Activated CD4-positive, CD25-positive, alpha-beta regulatory T cell treated with anti-CD3 and anti-CD28 coated beads, Interleukin-2, amount 50 U/mL, for 24 hours (primary cell): ENCODE measurements around the gene LEFTY1.
"Not testable (repeated sequence)": the region's sequence is repeated elsewhere in the genome, so short reads cannot be mapped to it uniquely, and the experiment has no call there.

Source experiments
- ATAC-seq, 2 donors: fragments of 150-1000 bp; cut with Tn5 transposase; one replicate each; pipeline ENCODE4 v1.10.0; 2021; ENCODE audit warnings: mild to moderate bottlenecking in 1 of 2, moderate library complexity in 1 of 2

The LEFTY1 gene

DNA sequence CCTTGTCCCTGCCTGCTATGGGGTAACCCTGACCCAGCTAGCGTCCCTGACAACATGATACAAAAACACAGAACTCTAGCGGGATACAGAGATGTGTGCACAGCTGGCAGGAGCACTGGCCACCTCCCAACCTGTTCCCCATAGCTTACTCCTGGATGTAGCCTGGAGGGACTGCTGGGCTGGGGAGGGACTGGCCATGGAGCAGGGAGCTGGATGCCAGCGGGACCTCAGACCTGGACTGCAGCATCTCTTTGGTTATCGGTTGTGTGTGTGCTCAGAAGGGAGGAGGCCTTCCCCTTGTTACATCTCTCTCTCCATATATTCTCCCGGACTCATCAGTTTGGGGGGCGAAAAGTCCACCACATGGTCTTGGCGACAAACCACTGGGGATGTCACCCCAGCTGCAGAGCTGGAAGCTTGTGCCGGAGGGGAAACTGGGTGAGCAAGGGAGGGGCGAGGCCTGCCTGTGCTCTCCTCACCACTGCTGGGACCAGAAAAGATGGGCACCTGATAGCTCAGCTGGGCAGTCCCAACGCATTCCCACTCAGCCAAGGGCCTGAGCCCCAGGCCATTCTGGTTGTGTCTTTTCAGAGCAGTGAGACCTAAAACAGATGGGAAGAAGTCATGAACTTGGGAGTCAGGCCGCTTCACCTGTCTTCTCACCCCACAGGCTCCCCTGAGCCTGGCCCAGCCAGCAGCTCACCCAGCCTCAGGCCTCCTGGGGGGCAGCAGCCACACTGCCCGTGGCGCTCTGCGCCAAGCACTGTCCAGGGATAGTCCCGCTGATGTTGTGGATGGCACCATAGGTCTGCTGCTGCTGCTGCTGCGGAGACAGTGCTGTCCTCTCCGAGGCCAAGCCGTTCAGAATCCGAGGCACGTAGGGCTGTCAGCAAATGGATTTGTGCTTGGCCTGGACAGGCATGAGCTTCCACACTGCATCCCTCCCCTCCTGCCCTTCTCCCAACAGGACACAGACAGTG lies 42.3 kb downstream of the LEFTY1 start:
- ATAC-seq, result no peak

DNA sequence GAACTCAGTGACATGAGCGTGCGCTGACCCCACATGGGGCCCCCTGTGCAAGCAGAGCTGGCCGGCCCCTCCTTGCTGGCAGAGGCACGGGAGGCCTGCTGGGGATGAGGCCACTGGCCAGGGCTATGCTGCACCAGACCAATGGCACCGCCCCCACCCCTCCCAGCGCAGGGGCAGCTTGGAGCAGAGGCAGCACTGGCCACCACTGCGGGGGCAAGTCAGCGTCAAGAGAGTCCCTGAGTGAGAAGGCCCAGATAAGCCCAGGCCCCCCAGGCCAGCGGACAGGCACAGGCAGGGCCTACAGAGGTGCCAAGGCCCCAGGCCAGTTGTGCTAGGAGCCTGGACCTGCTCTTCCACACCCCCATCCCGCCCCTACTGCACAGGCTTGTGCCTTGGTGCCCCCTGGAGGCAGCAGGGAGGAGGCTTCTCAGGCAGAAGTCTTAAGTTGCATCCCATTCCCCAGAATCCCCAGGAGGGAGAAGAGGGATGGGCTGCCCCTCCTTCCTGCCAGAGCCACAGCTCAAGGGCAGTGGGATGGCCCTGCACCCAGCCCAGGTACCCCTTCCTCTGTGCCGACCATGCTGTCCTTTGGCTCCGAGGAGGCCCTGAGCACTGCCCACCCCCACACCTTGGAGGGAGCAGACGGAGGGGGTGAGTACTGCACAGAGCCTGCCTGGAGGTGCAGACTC lies 43.2 kb downstream of the LEFTY1 start:
- no peak for ATAC-seq

DNA sequence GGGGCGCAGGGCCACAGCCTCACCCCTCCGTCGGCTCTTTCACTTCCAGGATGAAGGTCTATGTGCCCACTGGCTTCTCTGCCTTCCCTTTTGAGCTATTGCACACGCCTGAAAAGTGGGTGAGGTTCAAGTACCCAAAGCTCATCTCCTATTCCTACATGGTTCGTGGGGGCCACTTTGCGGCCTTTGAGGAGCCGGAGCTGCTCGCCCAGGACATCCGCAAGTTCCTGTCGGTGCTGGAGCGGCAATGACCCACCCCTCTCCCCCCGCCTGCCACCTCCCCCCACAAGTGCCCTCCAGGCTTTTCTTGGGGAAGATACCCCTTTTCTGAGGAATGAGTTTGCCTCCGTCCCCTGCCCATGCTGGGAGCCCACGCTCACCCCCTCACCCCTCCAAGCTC lies 43.8 kb downstream of the LEFTY1 start:
- no peak for ATAC-seq

DNA sequence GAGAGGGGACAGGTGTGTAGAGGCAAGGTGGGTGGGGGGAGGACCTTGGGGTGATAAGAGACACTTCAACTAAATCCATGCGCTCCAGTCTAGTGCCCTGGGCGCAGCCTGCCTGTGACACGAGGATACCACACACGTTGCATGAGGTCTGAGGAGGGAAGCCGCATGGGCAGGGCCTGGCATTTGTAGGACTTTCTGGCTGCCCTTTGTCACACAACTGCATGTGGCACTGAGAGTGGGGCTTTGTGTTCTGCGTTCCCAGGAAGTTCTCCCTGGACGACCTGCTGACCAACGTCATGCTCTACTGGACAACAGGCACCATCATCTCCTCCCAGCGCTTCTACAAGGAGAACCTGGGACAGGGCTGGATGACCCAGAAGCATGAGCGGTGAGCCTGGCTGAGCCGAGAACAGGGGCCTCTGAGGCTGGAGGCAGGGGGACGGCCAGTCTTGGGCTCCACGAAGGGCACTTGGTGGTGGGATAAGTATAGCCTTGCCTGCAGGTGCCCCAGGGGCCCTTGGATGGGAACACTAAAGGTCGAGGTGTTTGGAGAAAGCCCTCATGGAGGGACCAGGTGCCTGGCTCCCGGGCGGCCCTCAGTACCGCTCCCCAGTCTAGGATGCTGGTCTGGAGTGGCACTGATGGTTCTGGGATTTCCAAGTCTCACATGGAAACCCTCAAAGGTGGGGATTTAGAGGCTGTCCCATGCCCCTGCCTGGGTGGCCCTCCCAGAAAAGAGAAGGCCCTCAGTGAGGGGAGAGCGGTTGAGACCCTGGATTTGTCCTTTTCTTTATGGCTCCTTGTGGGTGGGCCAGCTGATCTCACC lies 44.5 kb downstream of the LEFTY1 start:
- no peak for ATAC-seq

DNA sequence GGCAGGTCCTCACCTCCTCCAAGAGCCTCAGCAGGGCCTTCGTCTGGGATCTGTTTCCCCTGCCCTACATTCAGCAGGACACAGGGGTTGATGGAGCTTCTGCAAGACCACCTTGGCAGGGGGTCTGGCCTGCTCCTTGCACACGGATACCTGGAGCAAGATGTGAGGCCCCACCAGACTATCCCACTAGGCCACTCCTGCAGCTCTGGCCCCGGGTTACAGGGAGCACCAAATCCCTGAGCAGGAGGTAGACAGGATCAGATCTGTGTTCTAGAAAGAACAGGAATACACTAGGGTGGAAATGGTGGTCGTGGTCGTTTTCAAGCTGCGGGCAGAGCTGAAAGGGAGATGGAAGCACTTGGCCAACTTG lies 45.5 kb downstream of the LEFTY1 start:
- ATAC-seq, result no peak

DNA sequence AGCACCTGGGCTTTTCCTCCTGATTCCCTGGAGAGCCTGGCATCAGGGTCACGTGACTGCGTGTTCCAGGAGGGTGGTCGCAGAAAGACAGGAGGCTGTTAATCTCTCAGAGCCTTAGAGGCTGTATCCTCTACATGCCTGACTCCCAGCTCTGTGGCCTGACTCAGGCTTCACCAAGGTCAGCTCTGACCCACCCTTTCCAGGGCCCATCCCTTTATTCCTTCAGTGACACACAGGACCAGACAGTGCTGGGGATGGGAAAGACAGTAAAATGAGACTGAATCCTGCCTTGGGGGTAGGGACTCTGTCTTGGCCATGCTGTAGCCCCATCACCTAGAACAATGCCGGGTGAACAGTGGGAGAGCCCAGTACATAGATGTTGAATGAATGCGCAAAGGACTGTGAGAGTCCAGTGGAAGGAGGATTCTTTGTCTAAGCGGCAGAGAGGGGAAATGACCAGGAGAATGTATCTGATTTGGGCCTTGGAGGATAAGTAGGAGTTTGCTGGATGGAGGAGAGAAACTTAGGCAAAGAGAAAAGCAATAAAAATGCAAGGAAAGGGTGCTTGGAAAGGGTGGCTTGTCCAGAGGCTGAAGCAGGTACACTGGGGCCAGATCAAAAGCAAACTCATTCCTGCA lies 46.0 kb downstream of the LEFTY1 start:
- no peak for ATAC-seq

DNA sequence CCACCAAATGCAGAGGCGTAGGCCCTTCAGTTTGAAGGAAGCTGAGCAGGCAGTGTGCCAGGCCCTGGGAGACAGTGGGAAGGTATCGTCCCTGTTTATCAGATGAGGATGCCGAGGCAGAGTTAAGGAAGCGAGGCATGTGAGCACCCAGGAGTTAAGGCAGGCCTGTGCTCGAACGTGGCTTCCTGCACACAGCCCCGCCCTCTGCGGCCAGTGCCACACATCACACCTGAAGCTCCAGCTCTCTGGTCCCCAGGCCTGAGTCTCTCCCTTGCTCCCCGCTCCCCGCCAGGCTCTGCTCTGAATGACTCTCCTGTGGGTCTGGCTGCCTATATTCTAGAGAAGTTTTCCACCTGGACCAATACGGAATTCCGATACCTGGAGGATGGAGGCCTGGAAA lies 46.9 kb downstream of the LEFTY1 start:
- no peak for ATAC-seq

DNA sequence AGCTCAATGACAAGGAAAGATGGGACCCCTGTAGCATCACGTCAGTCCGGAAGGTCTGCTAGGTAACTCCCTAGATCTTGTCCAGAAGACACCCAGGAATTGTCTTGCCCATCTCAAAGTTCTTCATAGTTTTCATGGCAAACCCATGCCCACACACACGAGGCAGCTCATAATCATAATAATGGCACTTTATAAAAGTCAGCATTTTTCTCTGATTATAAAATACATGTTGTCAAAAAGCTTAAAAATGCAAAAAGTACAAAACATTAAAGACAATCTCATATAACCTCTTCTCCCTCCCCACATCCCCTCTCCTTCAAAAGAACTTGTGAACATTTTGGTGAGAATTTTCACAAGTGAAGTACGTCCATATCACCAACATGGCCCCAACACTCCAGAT lies 48.2 kb downstream of the LEFTY1 start:
- ATAC-seq, result no peak

DNA sequence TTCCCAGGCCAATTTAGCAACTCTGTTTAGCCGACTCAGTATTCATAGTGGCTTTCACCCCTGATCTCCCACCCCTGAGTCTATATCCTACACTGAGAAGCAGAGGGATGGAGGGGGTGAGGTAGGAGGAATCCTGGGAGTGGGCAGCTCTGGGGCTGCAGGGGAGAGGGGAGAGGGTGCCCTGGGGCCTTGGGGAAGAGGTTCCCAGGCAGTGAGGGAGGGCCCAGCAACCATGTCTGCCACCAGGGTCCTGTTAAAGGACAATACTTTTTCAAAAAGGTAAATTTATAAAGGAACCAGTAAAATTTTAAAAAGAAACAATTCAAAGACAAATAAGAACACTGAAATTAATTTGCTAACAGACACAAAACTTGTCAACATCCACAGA lies 48.7 kb downstream of the LEFTY1 start:
- no peak for ATAC-seq

DNA sequence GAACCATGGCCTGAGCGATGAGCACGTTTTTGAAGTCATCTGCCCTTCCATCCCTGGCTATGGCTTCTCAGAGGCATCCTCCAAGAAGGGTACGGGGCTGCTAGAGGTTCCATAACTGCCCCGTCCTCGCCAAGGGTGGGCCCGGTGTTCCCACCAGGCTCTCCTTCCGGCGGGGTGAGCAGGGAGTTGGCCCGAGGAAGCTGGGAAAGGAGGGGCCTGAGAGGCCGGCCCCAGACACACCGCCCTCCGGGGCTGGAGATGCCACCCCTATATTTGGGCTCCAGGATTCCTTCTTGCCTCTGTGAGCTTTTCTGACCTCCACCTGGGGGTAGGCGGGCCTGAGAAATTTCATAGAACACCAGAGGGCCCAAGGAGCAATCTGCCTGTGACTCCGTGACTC lies 50.2 kb downstream of the LEFTY1 start:
- no peak for ATAC-seq

DNA sequence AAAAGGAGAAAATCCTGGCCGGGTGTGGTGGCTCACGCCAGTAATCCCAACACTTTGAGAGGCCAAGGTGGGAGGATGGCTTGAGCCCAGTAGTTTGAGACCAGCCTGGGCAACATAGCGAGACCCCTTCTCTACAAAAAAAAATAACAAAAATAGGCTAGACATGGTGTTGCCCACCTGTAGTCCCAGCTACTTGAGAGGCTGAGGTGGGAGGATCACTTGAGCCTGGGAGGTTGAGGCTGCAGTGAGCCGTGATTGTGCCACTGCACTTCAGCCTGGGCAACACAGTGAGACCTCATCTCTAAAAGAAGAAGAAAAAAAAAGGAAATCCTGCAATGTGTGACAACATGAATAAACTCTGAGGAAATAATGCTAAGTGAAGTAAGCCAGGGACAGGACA lies 52.6 kb downstream of the LEFTY1 start:
- ATAC-seq, result not testable (repeated sequence)
